NK-92 (cell line): ENCODE data around the gene GTF2H3.

Experiments
- DNase-seq: peaks from one replicate; lab custom pipeline; 2025; ENCODE audit not compliant: unreplicated experiment; lab: John Stamatoyannopoulos, UW

Gene GTF2H3

GRCh38 chr12:123645380-123645779 is 11.8 kb downstream of the GTF2H3 start:
- DNase-seq: no peak

- DNase-seq: no peak
Observed at GRCh38 chr12:123645878-123646277, 12.2 kb downstream of the GTF2H3 start.

- DNase-seq: no peak
Observed at GRCh38 chr12:123648401-123648800, 14.8 kb downstream of the GTF2H3 start.

- no peak for DNase-seq
Observed at GRCh38 chr12:123654129-123654701, 20.6 kb downstream of the GTF2H3 start.

- DNase-seq: no peak
Observed at GRCh38 chr12:123655420-123655819, 21.8 kb downstream of the GTF2H3 start.

GRCh38 chr12:123656392-123656791 is 22.8 kb downstream of the GTF2H3 start:
- DNase-seq: no peak

- DNase-seq: no peak
Observed at GRCh38 chr12:123657211-123657610, 23.6 kb downstream of the GTF2H3 start.

- DNase-seq: no peak
Observed at GRCh38 chr12:123659996-123660727, 26.5 kb downstream of the GTF2H3 start.

- no peak for DNase-seq
Observed at GRCh38 chr12:123667771-123668170, 34.1 kb downstream of the GTF2H3 start.

GRCh38 chr12:123670882-123671728 is 37.5 kb downstream of the GTF2H3 start, which contains the start of gene TCTN2:
TSS of gene TCTN2 (plus strand) at chr12:123671113. CDS start at chr12:123671241, 128 bp downstream.
- DNase-seq: peak; percentile 43

- no peak for DNase-seq
Observed at GRCh38 chr12:123671876-123672275, 38.2 kb downstream of the GTF2H3 start.

GRCh38 chr12:123675436-123675835 is 41.8 kb downstream of the GTF2H3 start:
- DNase-seq: no peak

- DNase-seq: no peak
Observed at GRCh38 chr12:123676616-123677320, 43.1 kb downstream of the GTF2H3 start.

GRCh38 chr12:123678981-123679380 is 45.4 kb downstream of the GTF2H3 start:
- DNase-seq: no peak

GRCh38 chr12:123681605-123682004 is 48.0 kb downstream of the GTF2H3 start:
- DNase-seq: no peak

- no peak for DNase-seq
Observed at GRCh38 chr12:123683964-123684363, 50.3 kb downstream of the GTF2H3 start.

- DNase-seq: no peak
Observed at GRCh38 chr12:123686636-123687190, 53.1 kb downstream of the GTF2H3 start.

GRCh38 chr12:123690191-123690840 is 56.7 kb downstream of the GTF2H3 start:
- no peak for DNase-seq

GRCh38 chr12:123696207-123696606 is 62.6 kb downstream of the GTF2H3 start:
- DNase-seq: no peak

- DNase-seq: no peak
Observed at GRCh38 chr12:123696646-123697045, 63.0 kb downstream of the GTF2H3 start.
